CD14-positive monocyte (primary cell): Measurements from ENCODE around the gene TSSK3. TPM values are rescaled to one million over a fixed set of nuclear protein-coding genes. Genes with fewer than 3 reads are reported as not detected.

Experiments
- DNase-seq, 3 donors: peaks; one replicate each; pipeline ENCODE4 v3.0.0-alpha.2; 2011 to 2022
- H2AFZ ChIP-seq: 2 replicates; pipeline ENCODE4 v1.6.0; 2012; ENCODE audit warnings: mild to moderate bottlenecking, low read depth, low read length, inconsistent platforms; ENCODE audit not compliant: insufficient read depth, poor library complexity, severe bottlenecking
- H3K27ac ChIP-seq, 2 donors: 1 replicate in 1 of 2; 2 replicates in 1 of 2; pipeline ENCODE4 v1.5.1; 2012 to 2013; ENCODE audit warnings: low read length in 2 of 2, control low read depth in 1 of 2, inconsistent platforms in 1 of 2, low read depth in 1 of 2, mild to moderate bottlenecking in 1 of 2
- H3K27me3 ChIP-seq, 2 donors: one replicate each; pipeline versions ENCODE4 v1.6.0 to v1.6.1; 2011 to 2013; ENCODE audit warnings: low read length in 2 of 2; ENCODE audit not compliant: control insufficient read depth in 2 of 2, insufficient read depth in 2 of 2
- H3K36me3 ChIP-seq, 2 donors: replicated peaks in 1 of 2; 1 replicate in 1 of 2; 2 replicates in 1 of 2; pipeline versions ENCODE4 v1.5.1 to v1.6.1; 2012 to 2013; ENCODE audit warnings: low read length in 2 of 2, control low read depth in 1 of 2, inconsistent platforms in 1 of 2, mild to moderate bottlenecking in 1 of 2; ENCODE audit not compliant: insufficient read depth in 2 of 2, control insufficient read depth in 1 of 2
- H3K4me1 ChIP-seq, 2 donors: 1 replicate in 1 of 2; 2 replicates in 1 of 2; pipeline versions ENCODE4 v1.5.1 to v1.6.1; 2012 to 2013; ENCODE audit warnings: low read length in 2 of 2, control low read depth in 1 of 2, inconsistent platforms in 1 of 2, mild to moderate bottlenecking in 1 of 2, moderate library complexity in 1 of 2; ENCODE audit not compliant: insufficient read depth in 2 of 2, control insufficient read depth in 1 of 2
- H3K4me2 ChIP-seq: replicated peaks from 2 replicates; pipeline ENCODE3; 2012; ENCODE audit warnings: low read length, moderate library complexity, mild to moderate bottlenecking; ENCODE audit not compliant: poor library complexity, severe bottlenecking; ENCODE audit errors: extremely low read depth
- H3K4me3 ChIP-seq, 3 experiments: fragments of 200-600 bp in 1 of 3; sonication (generic) in 1 of 3; replicated peaks in 1 of 3; 1 replicate in 2 of 3; 2 replicates in 1 of 3; pipeline ENCODE4 v1.5.1; 2011 to 2013; ENCODE audit warnings: low read length in 3 of 3, mild to moderate bottlenecking in 3 of 3, control low read depth in 2 of 3, low read depth in 2 of 3, inconsistent platforms in 1 of 3, moderate library complexity in 1 of 3
- H3K79me2 ChIP-seq: 2 replicates; pipeline ENCODE4 v1.6.0; 2012; ENCODE audit warnings: mild to moderate bottlenecking, control low read depth, inconsistent platforms, low read length, moderate library complexity; ENCODE audit not compliant: insufficient read depth
- H3K9ac ChIP-seq: 2 replicates; pipeline ENCODE4 v1.6.0; 2017; ENCODE audit warnings: low read length, mild to moderate bottlenecking; ENCODE audit not compliant: insufficient read depth, poor library complexity, severe bottlenecking
- H3K9me3 ChIP-seq, 2 donors: replicated peaks in 1 of 2; 1 replicate in 1 of 2; 2 replicates in 1 of 2; pipeline versions ENCODE4 v1.5.1 to v1.6.1; 2012 to 2013; ENCODE audit warnings: low read length in 2 of 2, control low read depth in 1 of 2; ENCODE audit not compliant: control insufficient read depth in 1 of 2, insufficient read depth in 1 of 2
- H4K20me1 ChIP-seq: 2 replicates; pipeline ENCODE4 v1.6.0; 2012; ENCODE audit warnings: mild to moderate bottlenecking, low read length, control low read depth, moderate library complexity; ENCODE audit not compliant: insufficient read depth
- H3K27ac Mint-ChIP-seq, 7 donors: one replicate each; pipeline ENCODE4 v1.8.0; 2020; ENCODE audit warnings: mild to moderate bottlenecking in 7 of 7, mixed read lengths in 7 of 7, moderate library complexity in 6 of 7, inconsistent platforms in 2 of 7
- H3K27me3 Mint-ChIP-seq, 3 donors: one replicate each; pipeline ENCODE4 v1.8.0; 2021 to 2022; ENCODE audit warnings: low read depth in 3 of 3, mild to moderate bottlenecking in 3 of 3, mixed read lengths in 3 of 3, moderate library complexity in 3 of 3, inconsistent platforms in 1 of 3
- H3K36me3 Mint-ChIP-seq, 2 donors: one replicate each; pipeline ENCODE4 v1.8.0; 2020; ENCODE audit warnings: mixed read lengths in 2 of 2, inconsistent platforms in 1 of 2, mild to moderate bottlenecking in 1 of 2
- H3K4me1 Mint-ChIP-seq: one replicate; pipeline ENCODE4 v1.8.0; 2020; ENCODE audit warnings: mild to moderate bottlenecking, mixed read lengths
- H3K4me3 Mint-ChIP-seq, 2 donors: one replicate each; pipeline ENCODE4 v1.8.0; 2020; ENCODE audit warnings: mild to moderate bottlenecking in 2 of 2, mixed read lengths in 2 of 2, moderate library complexity in 1 of 2
- H3K9me3 Mint-ChIP-seq, 7 donors: one replicate each; pipeline ENCODE4 v1.8.0; 2020 to 2022; ENCODE audit warnings: mixed read lengths in 7 of 7, mild to moderate bottlenecking in 6 of 7, moderate library complexity in 6 of 7, inconsistent platforms in 2 of 7
- CTCF ChIP-seq: fragments of 200-600 bp; IDR thresholded peaks from one replicate; pipeline ENCODE4 v1.8.0; 2022; ENCODE audit warnings: antibody characterized with exemption, mild to moderate bottlenecking
- WGBS: methylation state at CpG from one replicate; pipeline ENCODE4 v1.1.5; 2013; ENCODE audit warnings: missing lambda C conversion rate; ENCODE audit not compliant: insufficient coverage; 5-methylcytosine and 5-hydroxymethylcytosine counted together
- intact Hi-C, 2 donors: fragments of 100-400 bp; cut with micrococcal nuclease; formaldehyde crosslinking; loops; one replicate each; pipeline versions ENCODE4 v1.15.0 to v1.15.1; 2023
- polyA minus RNA-seq: library from RNA; depleted of rRNA, polyadenylated mRNA; stranded (reverse); fragments of >200 nt; gene quantifications from 2 replicates; pipeline ENCODE4 v1.2.3, GENCODE V29; 2012
- polyA plus RNA-seq, 3 donors: library from polyadenylated mRNA; depleted of rRNA in 1 of 3; unstranded in 2 of 3; stranded (reverse) in 1 of 3; fragments of 300-500 nt in 2 of 3; fragments of >200 nt in 1 of 3; fragmentation: Illumina TruSeq in 2 of 3; gene quantifications; 1 replicate in 2 of 3; 2 replicates in 1 of 3; pipeline ENCODE4 v1.2.3, GENCODE V29; 2012 to 2021
- total RNA-seq, 12 experiments: library from RNA in 1 of 12; stranded (reverse) in 1 of 12; fragments of 120-200 nt in 1 of 12; gene quantifications; one replicate each; pipeline ENCODE4 v1.2.4 and lab custom pipeline; 2013 to 2026; ENCODE audit warnings: mixed read lengths in 6 of 12, inconsistent platforms in 1 of 12

TSSK3 gene
- total RNA-seq (2013) = 0.54 TPM
- polyA plus RNA-seq (1 to 10 TPM in 1 of 3 donors, under 1 TPM in 2; 0.35 to 1.1 (median 0.65) TPM), polyA minus RNA-seq (0.24 and 0.69 TPM in 2 replicates), total RNA-seq (lab: John Stamatoyannopoulos, UW) (0 to 1.5 (median 0.49) reads per million in 11 experiments)

DNA sequence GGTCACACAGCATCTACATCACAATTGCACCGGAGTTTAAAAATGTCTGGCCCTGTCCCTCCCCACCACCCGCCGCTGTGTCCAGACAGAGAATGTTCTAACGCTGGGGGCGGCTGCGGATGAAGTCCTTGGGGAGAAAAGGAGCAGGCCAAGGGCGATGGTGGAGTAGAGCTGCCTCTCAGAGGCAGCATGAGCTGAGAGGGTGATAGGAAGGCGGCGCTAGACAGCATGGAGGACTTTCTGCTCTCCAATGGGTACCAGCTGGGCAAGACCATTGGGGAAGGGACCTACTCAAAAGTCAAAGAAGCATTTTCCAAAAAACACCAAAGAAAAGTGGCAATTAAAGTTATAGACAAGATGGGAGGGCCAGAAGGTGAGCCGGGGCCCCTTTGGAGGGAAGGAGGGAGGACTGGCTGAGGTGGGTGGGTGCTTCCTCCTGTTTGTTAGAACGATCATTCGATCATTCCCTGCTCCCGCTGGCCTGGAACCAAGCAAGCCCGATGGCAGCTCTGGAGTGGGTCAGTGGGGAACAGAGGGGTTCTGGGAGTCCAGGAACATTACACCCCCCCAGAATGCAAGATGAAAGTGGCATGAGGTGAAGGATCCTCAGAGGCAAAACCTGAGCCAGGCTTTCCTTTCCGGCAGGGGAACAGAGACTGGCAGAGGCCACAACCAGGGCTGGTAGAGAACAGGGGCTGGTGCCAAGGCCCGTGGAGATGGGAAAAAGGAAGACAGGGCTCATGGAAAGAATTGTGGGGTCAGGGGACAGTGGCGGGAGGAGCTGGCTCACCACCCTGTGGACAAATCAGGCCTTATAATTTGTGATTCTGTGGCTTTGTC lies at the start of gene TSSK3, which contains the start of gene FAM229A:
TSSK3 (plus strand) TSS at position 66 of the 840 bp plus-strand sequence; CDS start at position 229, 163 bp downstream.
FAM229A (minus strand) TSS at position 12 of the 840 bp plus-strand sequence. CDS start 394 bp downstream, outside the sequence.
- peak within 1 kb of the TSS in 1 of 3 experiments; percentile 54 for H3K4me3 ChIP-seq
- Mint-ChIP-seq H3K4me1 (peaks cover 16% of the 10 kb centered on the region), H3K36me3 (peaks cover 52 to 57% of the 10 kb centered on the region in 2 donors), H3K27me3 (peaks cover 20 to 41% (median 31%) of the 10 kb centered on the region in 3 donors), H3K9me3 (peaks cover 0 to 13% (median 3%) of the 10 kb centered on the region in 7 donors), H3K27ac (no peak within 1 kb of the TSS), H3K4me3 (peak within 1 kb of the TSS; percentile 31 to 82)
- H3K79me2 ChIP-seq = no peaks in the 10 kb centered on the region
- H3K9me3 ChIP-seq = no peaks in the 10 kb centered on the region
- TF ChIP-seq CTCF = no peak
- intact Hi-C loops = no loop called here
- H3K27me3 ChIP-seq = peaks cover 3 to 17% of the 10 kb centered on the region in 2 donors
- WGBS = 86% methylated on average over 6 of the region's 17 CpGs
- peak within 1 kb of the TSS; percentile 35 for H2AFZ ChIP-seq
- peaks cover 6 to 14% of the 10 kb centered on the region in 2 donors for H3K4me1 ChIP-seq
- H4K20me1 ChIP-seq = peaks cover 23% of the 10 kb centered on the region
- no peak for DNase-seq
- no peak within 1 kb of the TSS for H3K27ac ChIP-seq
- H3K36me3 ChIP-seq = peaks cover 34 to 46% of the 10 kb centered on the region in 2 donors
- H3K9ac ChIP-seq = peak within 1 kb of the TSS; percentile 27
- H3K4me2 ChIP-seq = peak within 1 kb of the TSS; percentile 61

DNA sequence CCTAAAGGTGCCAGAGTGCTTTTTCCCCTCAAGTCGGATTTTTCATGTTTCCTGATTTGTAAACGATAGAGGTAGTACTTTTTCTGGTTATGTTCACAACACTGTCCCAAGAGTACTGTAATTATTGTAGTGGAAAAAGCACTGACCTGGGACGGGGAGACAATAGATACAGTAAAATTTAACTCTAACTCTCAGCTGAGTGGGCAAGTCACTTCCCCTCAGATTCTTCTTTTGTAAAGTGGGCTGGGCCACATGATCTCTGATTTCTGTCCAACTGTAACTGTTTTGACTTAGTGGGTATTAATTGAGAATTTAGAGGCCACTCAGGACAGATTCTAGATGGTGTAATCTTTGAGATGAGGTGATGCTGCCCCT lies 45.4 kb upstream of the TSSK3 start:
- H3K9me3 Mint-ChIP-seq = peaks cover 0 to 1% (median 0%) of the 10 kb centered on the region in 7 donors
- Histone ChIP-seq H4K20me1 (peaks cover 40% of the 10 kb centered on the region), H3K4me3 (no peak overlapping the region), H3K27ac (no peak overlapping the region), H3K79me2 (peaks cover 17% of the 10 kb centered on the region), H3K4me1 (no peaks in the 10 kb centered on the region), H3K27me3 (no peaks in the 10 kb centered on the region), H3K4me2 (no peak overlapping the region), H3K9me3 (no peaks in the 10 kb centered on the region), H2AFZ (no peak overlapping the region), H3K9ac (no peak overlapping the region), H3K36me3 (peaks cover 43 to 55% of the 10 kb centered on the region in 2 donors)
- no peak for TF ChIP-seq CTCF
- no peaks in the 10 kb centered on the region for H3K27me3 Mint-ChIP-seq
- DNase-seq = no peak
- H3K4me3 Mint-ChIP-seq = no peak overlapping the region
- peaks cover 5% of the 10 kb centered on the region for H3K4me1 Mint-ChIP-seq
- peak overlapping the region in 2 of 7 donors; percentile 37 to 57 for H3K27ac Mint-ChIP-seq
- H3K36me3 Mint-ChIP-seq = peaks cover 35 to 59% of the 10 kb centered on the region in 2 donors
- WGBS = no CpG with 5 or more reads among the region's 3 CpGs
- intact Hi-C loops = no loop called here
